ENCODE data around the gene VRK2.

GRCh38 chr2:58097025-58097424 lies 50.4 kb downstream of the VRK2 start:
- TF ChIP-seq CTCF (conservative IDR thresholded peaks at IDR 0.05; ENCODE audit: low read depth, low read length) (no peak), EZH2 (IDR thresholded peaks at IDR 0.05; ENCODE audit: low read length, unreplicated experiment) (no peak), EZH2phosphoT487 (IDR thresholded peaks at IDR 0.05; ENCODE audit: borderline replicate concordance, low read length) (no peak)
